AG04450 (cell line): ENCODE measurements around the gene FBXO21. TPM values are rescaled to one million over a fixed set of nuclear protein-coding genes. Genes with fewer than 3 reads are reported as not detected.

Experiments used
- CTCF ChIA-PET: fragments of 300-600, 350-600 bp; formaldehyde crosslinking; extraction: SDS; loops from one replicate; lab custom pipeline; 2022; ENCODE audit warnings: antibody characterized with exemption, inconsistent platforms; lab: Charles Lee
- POLR2A ChIA-PET: fragments of 350-600 bp; formaldehyde crosslinking; extraction: SDS; loops from one replicate; lab custom pipeline; 2021; ENCODE audit warnings: antibody characterized with exemption, inconsistent platforms; lab: Yijun Ruan, JAX
- DNase-seq: peaks from one replicate; pipeline ENCODE4 v3.0.0-alpha.2; 2011; ENCODE audit warnings: low read depth, low spot score
- H3K27ac ChIP-seq: one replicate; pipeline ENCODE4 v1.5.1; 2012; ENCODE audit warnings: low read depth, low read length, control low read depth
- H3K27me3 ChIP-seq: one replicate; pipeline ENCODE4 v1.6.0; 2012; ENCODE audit warnings: low read length; ENCODE audit not compliant: control insufficient read depth, insufficient read depth
- H3K4me3 ChIP-seq: 2 replicates; pipeline ENCODE4 v1.5.1; 2011; ENCODE audit warnings: mild to moderate bottlenecking, low read depth, low read length, control low read depth
- H3K9me3 ChIP-seq: 2 replicates; pipeline ENCODE4 v1.5.1; 2012; ENCODE audit warnings: low read length; ENCODE audit not compliant: control insufficient read depth, insufficient read depth
- polyA plus RNA-seq: library from polyadenylated mRNA; depleted of rRNA; stranded (reverse); fragments of >200 nt; gene quantifications from 2 replicates; pipeline ENCODE4 v1.2.3, GENCODE V29; 2011
- TF ChIP-seq, protein P1 (sequence below): IDR thresholded peaks from 2 replicates; pipeline ENCODE4 v1.5.1; 2011; ENCODE audit warnings: low read depth, low read length, control low read depth, inconsistent platforms

FBXO21 gene
- polyA plus RNA-seq, 1 experiment, result 38.9 TPM

- Histone ChIP-seq H3K9me3 (no peaks in the 10 kb centered on the region), H3K4me3 (no peak overlapping the region), H3K27me3 (no peaks in the 10 kb centered on the region), H3K27ac (no peak overlapping the region)
- POLR2A ChIA-PET, result no interaction called here
- CTCF ChIA-PET, result no interaction called here
- TF ChIP-seq, protein P1, sequence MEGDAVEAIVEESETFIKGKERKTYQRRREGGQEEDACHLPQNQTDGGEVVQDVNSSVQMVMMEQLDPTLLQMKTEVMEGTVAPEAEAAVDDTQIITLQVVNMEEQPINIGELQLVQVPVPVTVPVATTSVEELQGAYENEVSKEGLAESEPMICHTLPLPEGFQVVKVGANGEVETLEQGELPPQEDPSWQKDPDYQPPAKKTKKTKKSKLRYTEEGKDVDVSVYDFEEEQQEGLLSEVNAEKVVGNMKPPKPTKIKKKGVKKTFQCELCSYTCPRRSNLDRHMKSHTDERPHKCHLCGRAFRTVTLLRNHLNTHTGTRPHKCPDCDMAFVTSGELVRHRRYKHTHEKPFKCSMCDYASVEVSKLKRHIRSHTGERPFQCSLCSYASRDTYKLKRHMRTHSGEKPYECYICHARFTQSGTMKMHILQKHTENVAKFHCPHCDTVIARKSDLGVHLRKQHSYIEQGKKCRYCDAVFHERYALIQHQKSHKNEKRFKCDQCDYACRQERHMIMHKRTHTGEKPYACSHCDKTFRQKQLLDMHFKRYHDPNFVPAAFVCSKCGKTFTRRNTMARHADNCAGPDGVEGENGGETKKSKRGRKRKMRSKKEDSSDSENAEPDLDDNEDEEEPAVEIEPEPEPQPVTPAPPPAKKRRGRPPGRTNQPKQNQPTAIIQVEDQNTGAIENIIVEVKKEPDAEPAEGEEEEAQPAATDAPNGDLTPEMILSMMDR, result no peak
- no peak for DNase-seq
Observed at GRCh38 chr12:117218149-117218548, 27.9 kb upstream of the FBXO21 start.

- Histone ChIP-seq H3K4me3 (no peak overlapping the region), H3K27me3 (no peaks in the 10 kb centered on the region), H3K9me3 (no peaks in the 10 kb centered on the region), H3K27ac (no peak overlapping the region)
- ChIA-PET CTCF (interaction anchor here (0.7 kb wide), 1 partner anchor 224 kb away, joined by 5 read pairs; no protein-coding TSS in a partner anchor), POLR2A (no interaction called here)
- TF ChIP-seq, protein P1, result no peak
- DNase-seq, result no peak
Observed at GRCh38 chr12:117216686-117217085, 26.4 kb upstream of the FBXO21 start.

- TF ChIP-seq, protein P1, result no peak
- ChIA-PET POLR2A (no interaction called here), CTCF (no interaction called here)
- Histone ChIP-seq H3K27me3 (no peaks in the 10 kb centered on the region), H3K4me3 (no peak overlapping the region), H3K27ac (no peak overlapping the region), H3K9me3 (no peaks in the 10 kb centered on the region)
- DNase-seq, result no peak
Observed at GRCh38 chr12:117214797-117215196, 24.5 kb upstream of the FBXO21 start.

GRCh38 chr12:117213295-117213808 is 23.1 kb upstream of the FBXO21 start:
- H3K4me3 ChIP-seq, result no peak overlapping the region
- ChIA-PET POLR2A (no interaction called here), CTCF (interaction anchor here (0.6 to 4.4 kb wide), 19 partner anchors 9 to 908 kb away, joined by 3 to 60 read pairs (median 4); no protein-coding TSS in a partner anchor)
- TF ChIP-seq, protein P1, result no peak
- no peak overlapping the region for H3K27ac ChIP-seq
- no peaks in the 10 kb centered on the region for H3K27me3 ChIP-seq
- no peaks in the 10 kb centered on the region for H3K9me3 ChIP-seq
- no peak for DNase-seq

DNA sequence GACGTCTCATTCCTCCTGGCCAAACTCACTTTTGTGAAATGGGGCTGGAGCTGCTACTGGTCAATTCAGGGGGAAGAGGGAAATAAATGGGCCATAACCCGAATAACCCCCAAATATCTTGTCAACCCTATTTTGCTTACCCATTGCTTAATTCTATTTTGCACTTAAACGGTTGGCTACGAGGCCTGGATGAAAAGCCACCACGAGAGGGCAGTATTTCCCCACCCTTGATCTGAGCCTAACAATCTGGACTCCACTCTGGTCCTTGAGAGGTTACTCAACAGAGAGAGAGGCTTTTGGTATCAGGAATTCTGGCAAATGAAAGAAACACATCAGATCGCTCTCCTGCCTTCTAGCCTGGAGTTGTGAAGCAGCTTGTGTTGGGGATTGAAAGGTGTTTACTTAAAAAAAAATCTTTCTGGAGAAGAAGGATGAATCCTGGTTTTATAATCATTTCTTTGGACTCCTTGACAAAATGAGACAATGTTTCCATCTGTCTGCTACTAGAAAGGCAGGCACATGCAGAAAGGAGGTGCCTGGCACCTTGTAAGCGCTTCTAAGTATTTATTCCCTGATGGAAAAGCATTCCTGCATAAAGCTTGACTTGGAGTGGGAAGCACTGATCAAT is 22.4 kb upstream of the FBXO21 start:
- POLR2A ChIA-PET, result no interaction called here
- DNase-seq, result peak; percentile 60
- H3K4me3 ChIP-seq, result no peak overlapping the region
- TF ChIP-seq, protein P1, result peak; percentile 94
- CTCF ChIA-PET, result interaction anchor here (0.6 to 4.4 kb wide), 21 partner anchors 8 to 908 kb away, joined by 3 to 60 read pairs (median 4); no protein-coding TSS in a partner anchor
- no peaks in the 10 kb centered on the region for H3K9me3 ChIP-seq
- H3K27ac ChIP-seq, result no peak overlapping the region
- no peaks in the 10 kb centered on the region for H3K27me3 ChIP-seq
